Activated T-helper 2 cell treated with anti-CD3 and anti-CD28 coated beads, Interferon-gamma antibody, Interleukin-2, Interleukin-4, amounts not matched to agents 10 μg/mL and 5 μg/mL and 100 μg/mL, durations not matched to agents 14 hours and 24 hours and 36 hours (primary cell): ENCODE results near the gene MYLK2. TPM values are rescaled to one million over a fixed set of nuclear protein-coding genes. Genes with fewer than 3 reads are reported as not detected.

Experiments
- DNase-seq: peaks from one replicate; pipeline ENCODE4 v3.0.0; 2021; ENCODE audit warnings: low spot score
- H3K27ac Mint-ChIP-seq: one replicate; pipeline ENCODE4 v1.8.0; 2021; ENCODE audit warnings: mixed read lengths
- H3K27me3 Mint-ChIP-seq: one replicate; pipeline ENCODE4 v1.8.0; 2021; ENCODE audit warnings: low read depth, mixed read lengths
- H3K36me3 Mint-ChIP-seq: one replicate; pipeline ENCODE4 v1.8.0; 2021; ENCODE audit warnings: low read depth, mixed read lengths
- H3K4me1 Mint-ChIP-seq: one replicate; pipeline ENCODE4 v1.8.0; 2021; ENCODE audit warnings: low read depth, mixed read lengths
- H3K4me3 Mint-ChIP-seq: one replicate; pipeline ENCODE4 v1.8.0; 2021; ENCODE audit warnings: low read depth, mild to moderate bottlenecking, moderate library complexity, mixed read lengths
- H3K9me3 Mint-ChIP-seq: one replicate; pipeline ENCODE4 v1.8.0; 2021; ENCODE audit warnings: mixed read lengths
- intact Hi-C: fragments of 100-400 bp; cut with micrococcal nuclease; formaldehyde crosslinking; loops from one replicate; pipeline ENCODE4 v1.15.1; 2023
- total RNA-seq: library from RNA; stranded (reverse); gene quantifications from 2 replicates; pipeline ENCODE4 v1.2.3, GENCODE V29; 2022

The MYLK2 gene
- total RNA-seq, 1 donor from 2014 or later, result 0.27 TPM

- Mint-ChIP-seq H3K4me3 (no peak overlapping the region), H3K36me3 (no peaks in the 10 kb centered on the region), H3K4me1 (peaks cover 8% of the 10 kb centered on the region), H3K9me3 (no peaks in the 10 kb centered on the region), H3K27me3 (peaks cover 39% of the 10 kb centered on the region), H3K27ac (no peak overlapping the region)
- intact Hi-C loops, result no loop called here
- DNase-seq, result no peak
Observed at GRCh38 chr20:31857861-31858759, 39.0 kb downstream of the MYLK2 start.

- intact Hi-C loops, result no loop called here
- H3K9me3 Mint-ChIP-seq, result no peaks in the 10 kb centered on the region
- H3K4me1 Mint-ChIP-seq, result peaks cover 8% of the 10 kb centered on the region
- H3K27ac Mint-ChIP-seq, result no peak overlapping the region
- no peak for DNase-seq
- H3K27me3 Mint-ChIP-seq, result peaks cover 39% of the 10 kb centered on the region
- H3K36me3 Mint-ChIP-seq, result no peaks in the 10 kb centered on the region
- H3K4me3 Mint-ChIP-seq, result no peak overlapping the region
Observed at GRCh38 chr20:31858760-31859083, 39.6 kb downstream of the MYLK2 start.

GRCh38 chr20:31859266-31859997 lies 40.3 kb downstream of the MYLK2 start:
- peaks cover 8% of the 10 kb centered on the region for H3K4me1 Mint-ChIP-seq
- intact Hi-C loops, result no loop called here
- H3K4me3 Mint-ChIP-seq, result no peak overlapping the region

GRCh38 chr20:31859998-31860380 lies 40.8 kb downstream of the MYLK2 start:
- Mint-ChIP-seq H3K9me3 (no peaks in the 10 kb centered on the region), H3K27me3 (peaks cover 37% of the 10 kb centered on the region), H3K4me3 (no peak overlapping the region), H3K4me1 (peaks cover 8% of the 10 kb centered on the region), H3K27ac (no peak overlapping the region), H3K36me3 (no peaks in the 10 kb centered on the region)
- DNase-seq, result no peak
- intact Hi-C loops, result no loop called here

More at GRCh38 chr20:31859266-31859997, 40.3 kb downstream of the MYLK2 start:
- H3K36me3 Mint-ChIP-seq, result no peaks in the 10 kb centered on the region
- H3K9me3 Mint-ChIP-seq, result no peaks in the 10 kb centered on the region
- no peak for DNase-seq
- H3K27me3 Mint-ChIP-seq, result peaks cover 37% of the 10 kb centered on the region
- no peak overlapping the region for H3K27ac Mint-ChIP-seq

DNA sequence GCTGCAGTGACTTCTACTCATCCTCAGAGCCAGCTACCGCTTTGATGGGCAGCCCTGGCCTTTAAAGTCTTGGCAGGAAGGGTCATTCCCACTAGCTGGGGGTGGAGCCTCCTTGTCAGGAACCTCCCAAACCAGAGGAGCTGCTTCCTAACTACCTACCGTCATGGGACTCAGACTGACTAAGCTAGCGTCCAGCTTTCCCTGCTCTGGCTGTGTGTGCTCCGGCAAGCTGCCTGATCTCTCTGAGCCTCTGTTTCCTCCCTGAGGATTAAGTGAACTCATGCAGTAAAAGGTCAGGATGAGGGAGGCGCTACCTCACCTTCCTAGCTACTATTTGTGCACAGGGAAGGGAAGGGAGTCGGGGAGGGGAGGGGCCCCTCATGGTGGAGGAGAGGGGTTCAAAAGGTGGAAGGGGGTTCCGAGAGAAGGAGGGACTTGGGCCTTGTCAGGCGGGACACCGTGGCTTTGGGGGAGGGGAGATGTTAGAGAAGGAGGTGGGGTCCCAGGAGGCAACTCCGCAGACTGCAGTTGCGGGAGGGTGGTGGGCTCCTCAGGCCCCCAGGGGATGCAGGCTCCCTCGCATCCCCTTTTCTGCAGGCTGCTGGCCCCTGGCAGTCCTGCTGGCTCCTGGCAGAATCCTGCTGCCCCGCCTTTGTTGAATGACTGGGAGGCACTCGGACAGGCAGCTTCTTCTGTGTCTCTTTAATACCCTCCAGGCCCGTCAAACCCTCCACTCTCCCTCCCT lies 41.4 kb downstream of the MYLK2 start:
- Mint-ChIP-seq H3K36me3 (no peaks in the 10 kb centered on the region), H3K27me3 (peaks cover 37% of the 10 kb centered on the region), H3K4me1 (peaks cover 8% of the 10 kb centered on the region), H3K27ac (no peak overlapping the region), H3K4me3 (peak overlapping the region; percentile 17), H3K9me3 (no peaks in the 10 kb centered on the region)
- intact Hi-C loops, result no loop called here
- no peak for DNase-seq

- Mint-ChIP-seq H3K36me3 (no peaks in the 10 kb centered on the region), H3K4me1 (peaks cover 8% of the 10 kb centered on the region), H3K27ac (no peak overlapping the region), H3K9me3 (no peaks in the 10 kb centered on the region), H3K4me3 (peak overlapping the region; percentile 17), H3K27me3 (peaks cover 37% of the 10 kb centered on the region)
- intact Hi-C loops, result no loop called here
- DNase-seq, result no peak
Observed at GRCh38 chr20:31861135-31861384, 41.9 kb downstream of the MYLK2 start.

DNA sequence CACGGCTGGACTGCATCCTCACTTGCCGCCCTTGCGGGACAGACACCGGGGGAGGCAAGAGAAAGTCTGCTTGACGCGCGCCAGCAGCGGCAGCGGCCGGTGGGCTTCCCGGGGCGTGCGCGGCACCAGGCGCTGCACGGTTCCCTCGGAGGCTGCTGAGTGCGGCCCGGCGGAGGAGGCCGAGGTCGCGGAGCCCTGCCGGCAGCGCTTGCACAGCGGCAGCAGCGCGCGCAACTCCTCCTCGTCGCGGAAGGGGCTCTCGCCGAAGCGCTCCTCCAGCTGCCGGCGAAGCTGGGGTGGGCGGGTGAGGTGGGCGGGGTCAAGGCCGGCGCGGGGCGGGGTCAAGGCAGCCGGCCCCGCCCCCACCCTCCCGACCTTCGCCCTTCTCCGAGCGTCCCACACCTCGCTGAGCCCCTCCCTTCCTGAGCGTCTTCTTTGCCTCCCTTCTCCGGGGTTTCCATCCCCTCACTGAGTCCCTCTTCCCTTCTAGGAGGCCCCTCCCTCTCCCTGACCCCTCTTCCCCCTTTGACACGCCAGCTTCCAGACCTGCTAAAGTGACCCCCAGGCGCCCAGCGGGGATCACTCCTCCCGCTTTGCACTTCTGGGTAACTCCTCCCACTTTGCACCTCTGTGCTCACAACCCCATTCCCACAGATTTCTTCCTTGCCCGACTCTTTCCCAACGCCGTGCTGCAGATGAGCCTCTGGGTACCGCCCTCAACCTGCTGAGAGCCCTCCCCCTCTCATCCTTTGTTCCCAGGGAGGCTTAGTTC lies 42.4 kb downstream of the MYLK2 start:
- DNase-seq, result peak; percentile 56
- Mint-ChIP-seq H3K27ac (no peak overlapping the region), H3K9me3 (no peaks in the 10 kb centered on the region), H3K36me3 (no peaks in the 10 kb centered on the region), H3K4me1 (peaks cover 8% of the 10 kb centered on the region), H3K4me3 (peak overlapping the region; percentile 56), H3K27me3 (peaks cover 37% of the 10 kb centered on the region)
- intact Hi-C loops, result no loop called here

DNA sequence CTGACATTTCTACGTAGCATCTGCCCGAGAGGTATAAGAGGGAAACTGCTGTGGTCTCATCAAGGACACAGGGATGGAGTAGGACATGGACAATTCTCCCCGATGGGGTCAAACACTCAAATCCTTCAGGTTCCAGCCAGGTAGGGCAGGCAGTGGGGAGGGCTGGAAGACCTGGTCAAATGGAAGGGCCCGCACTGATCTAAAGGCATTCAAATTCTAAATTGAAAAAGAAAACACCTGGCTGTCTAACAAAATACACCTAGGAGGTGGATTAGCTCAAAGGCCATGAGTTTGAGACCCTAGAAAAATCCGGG lies 43.0 kb downstream of the MYLK2 start:
- H3K27me3 Mint-ChIP-seq, result peaks cover 40% of the 10 kb centered on the region
- intact Hi-C loops, result no loop called here
- no peak for DNase-seq
- H3K27ac Mint-ChIP-seq, result no peak overlapping the region
- no peaks in the 10 kb centered on the region for H3K36me3 Mint-ChIP-seq
- no peaks in the 10 kb centered on the region for H3K9me3 Mint-ChIP-seq
- peak overlapping the region; percentile 56 for H3K4me3 Mint-ChIP-seq
- H3K4me1 Mint-ChIP-seq, result peaks cover 8% of the 10 kb centered on the region

- H3K9me3 Mint-ChIP-seq, result no peaks in the 10 kb centered on the region
- H3K4me3 Mint-ChIP-seq, result no peak overlapping the region
- H3K27ac Mint-ChIP-seq, result no peak overlapping the region
- peaks cover 8% of the 10 kb centered on the region for H3K4me1 Mint-ChIP-seq
- DNase-seq, result no peak
- H3K27me3 Mint-ChIP-seq, result peaks cover 41% of the 10 kb centered on the region
- intact Hi-C loops, result no loop called here
- H3K36me3 Mint-ChIP-seq, result no peaks in the 10 kb centered on the region
Observed at GRCh38 chr20:31862506-31862905, 43.4 kb downstream of the MYLK2 start.

GRCh38 chr20:31863296-31864085 lies 44.3 kb downstream of the MYLK2 start:
- no peaks in the 10 kb centered on the region for H3K36me3 Mint-ChIP-seq
- intact Hi-C loops, result no loop called here
- DNase-seq, result no peak
- peaks cover 7% of the 10 kb centered on the region for H3K4me1 Mint-ChIP-seq
- no peak overlapping the region for H3K27ac Mint-ChIP-seq
- H3K9me3 Mint-ChIP-seq, result no peaks in the 10 kb centered on the region
- no peak overlapping the region for H3K4me3 Mint-ChIP-seq
- peaks cover 40% of the 10 kb centered on the region for H3K27me3 Mint-ChIP-seq

- peaks cover 7% of the 10 kb centered on the region for H3K4me1 Mint-ChIP-seq
- no peaks in the 10 kb centered on the region for H3K9me3 Mint-ChIP-seq
- H3K36me3 Mint-ChIP-seq, result no peaks in the 10 kb centered on the region
- intact Hi-C loops, result no loop called here
- H3K27me3 Mint-ChIP-seq, result peaks cover 43% of the 10 kb centered on the region
- H3K4me3 Mint-ChIP-seq, result no peak overlapping the region
- DNase-seq, result no peak
- H3K27ac Mint-ChIP-seq, result no peak overlapping the region
Observed at GRCh38 chr20:31864521-31865400, 45.6 kb downstream of the MYLK2 start.
